ENCODE data around the gene CROCC2.

DNA sequence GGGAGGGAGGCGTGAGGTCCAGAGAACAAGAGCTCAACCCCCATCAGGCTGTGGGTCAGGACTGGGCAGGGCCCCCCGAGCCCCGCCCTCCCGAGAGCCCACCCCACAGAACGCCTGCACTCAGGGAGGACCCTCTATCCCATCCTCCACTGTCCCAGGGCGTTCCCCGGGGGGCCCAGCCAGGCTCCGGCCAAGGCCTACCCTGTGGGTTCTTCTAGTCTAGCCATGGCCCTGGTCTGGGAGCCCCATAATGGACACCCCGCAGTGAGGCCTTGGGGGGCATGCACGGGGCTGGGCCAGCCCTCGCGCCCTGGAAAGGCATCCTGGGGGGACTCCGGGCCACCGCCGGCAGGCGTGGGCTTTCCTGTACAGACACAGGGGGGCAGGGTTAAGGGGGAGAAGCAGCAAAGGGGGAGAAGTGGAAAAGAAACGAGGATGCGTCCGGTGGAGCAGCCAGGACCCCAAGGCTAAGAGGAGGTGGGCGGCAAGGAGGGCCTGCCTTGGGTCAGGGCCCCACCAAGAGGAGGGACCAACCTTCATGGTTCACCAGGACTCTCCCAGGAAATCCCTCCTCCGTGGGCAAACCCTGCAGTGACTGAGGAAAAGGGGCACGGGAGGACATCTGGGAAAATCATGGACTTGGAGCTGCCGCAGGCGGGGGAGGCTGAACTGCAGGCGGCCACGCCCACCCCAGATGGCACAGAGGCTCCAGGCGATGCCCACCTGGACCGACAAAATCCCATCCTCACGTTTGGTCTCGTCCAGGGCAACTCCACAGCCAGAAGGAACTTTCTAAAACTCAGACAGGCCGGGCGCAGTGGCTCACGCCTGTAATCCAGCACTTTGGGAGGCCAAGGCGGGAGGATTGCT, 2.7 kb upstream of the CROCC2 start:
- TF ChIP-seq, protein P1, sequence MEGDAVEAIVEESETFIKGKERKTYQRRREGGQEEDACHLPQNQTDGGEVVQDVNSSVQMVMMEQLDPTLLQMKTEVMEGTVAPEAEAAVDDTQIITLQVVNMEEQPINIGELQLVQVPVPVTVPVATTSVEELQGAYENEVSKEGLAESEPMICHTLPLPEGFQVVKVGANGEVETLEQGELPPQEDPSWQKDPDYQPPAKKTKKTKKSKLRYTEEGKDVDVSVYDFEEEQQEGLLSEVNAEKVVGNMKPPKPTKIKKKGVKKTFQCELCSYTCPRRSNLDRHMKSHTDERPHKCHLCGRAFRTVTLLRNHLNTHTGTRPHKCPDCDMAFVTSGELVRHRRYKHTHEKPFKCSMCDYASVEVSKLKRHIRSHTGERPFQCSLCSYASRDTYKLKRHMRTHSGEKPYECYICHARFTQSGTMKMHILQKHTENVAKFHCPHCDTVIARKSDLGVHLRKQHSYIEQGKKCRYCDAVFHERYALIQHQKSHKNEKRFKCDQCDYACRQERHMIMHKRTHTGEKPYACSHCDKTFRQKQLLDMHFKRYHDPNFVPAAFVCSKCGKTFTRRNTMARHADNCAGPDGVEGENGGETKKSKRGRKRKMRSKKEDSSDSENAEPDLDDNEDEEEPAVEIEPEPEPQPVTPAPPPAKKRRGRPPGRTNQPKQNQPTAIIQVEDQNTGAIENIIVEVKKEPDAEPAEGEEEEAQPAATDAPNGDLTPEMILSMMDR (IDR thresholded peaks at IDR 0.05; ENCODE audit: insufficient read depth, low read length, poor library complexity, severe bottlenecking), result no peak
- no peak for TF ChIP-seq EZH2phosphoT487 (conservative IDR thresholded peaks at IDR 0.05; ENCODE audit: low read length)
